HG02759 (cell line): ENCODE data around the gene SUPT20H.
"Not testable (repeated sequence)": the region's sequence is repeated elsewhere in the genome, so short reads cannot be mapped to it uniquely, and the experiment has no call there.

Experiments
- ATAC-seq: cut with Tn5 transposase; IDR thresholded peaks from one replicate; pipeline ENCODE4 v1.9.1; 2021; ENCODE audit warnings: mild to moderate bottlenecking, moderate library complexity; ENCODE audit not compliant: unreplicated experiment

The SUPT20H gene

GRCh38 chr13:37070145-37070695 lies 10.7 kb upstream of the SUPT20H start:
- no peak for ATAC-seq

GRCh38 chr13:37069597-37070103 lies 10.2 kb upstream of the SUPT20H start:
- no peak for ATAC-seq

GRCh38 chr13:37068962-37069361 lies 9.5 kb upstream of the SUPT20H start:
- ATAC-seq, result no peak

GRCh38 chr13:37067874-37068273 lies 8.4 kb upstream of the SUPT20H start:
- no peak for ATAC-seq

- no peak for ATAC-seq
Observed at GRCh38 chr13:37065890-37066526, 6.5 kb upstream of the SUPT20H start.

GRCh38 chr13:37059848-37060192 lies 332 bp upstream of the SUPT20H start:
- peak; percentile 21 for ATAC-seq

- ATAC-seq, result not testable (repeated sequence)
Observed at GRCh38 chr13:37056228-37056627, 3.3 kb downstream of the SUPT20H start.

- not testable (repeated sequence) for ATAC-seq
Observed at GRCh38 chr13:37053111-37053510, 6.4 kb downstream of the SUPT20H start.

GRCh38 chr13:37049810-37050209 lies 9.7 kb downstream of the SUPT20H start:
- no peak for ATAC-seq

- no peak for ATAC-seq
Observed at GRCh38 chr13:37047846-37048245, 11.6 kb downstream of the SUPT20H start.

GRCh38 chr13:37047032-37047431 lies 12.5 kb downstream of the SUPT20H start:
- ATAC-seq, result no peak

GRCh38 chr13:37046062-37046461 lies 13.4 kb downstream of the SUPT20H start:
- ATAC-seq, result no peak

- ATAC-seq, result no peak
Observed at GRCh38 chr13:37040789-37041188, 18.7 kb downstream of the SUPT20H start.

GRCh38 chr13:37039896-37040295 lies 19.6 kb downstream of the SUPT20H start:
- no peak for ATAC-seq

- ATAC-seq, result no peak
Observed at GRCh38 chr13:37037241-37037640, 22.2 kb downstream of the SUPT20H start.

GRCh38 chr13:37029617-37030016 lies 29.9 kb downstream of the SUPT20H start:
- ATAC-seq, result no peak

- ATAC-seq, result no peak
Observed at GRCh38 chr13:37027639-37028038, 31.8 kb downstream of the SUPT20H start.

- ATAC-seq, result no peak
Observed at GRCh38 chr13:37026771-37027170, 32.7 kb downstream of the SUPT20H start.

- no peak for ATAC-seq
Observed at GRCh38 chr13:37023871-37024270, 35.6 kb downstream of the SUPT20H start.

- no peak for ATAC-seq
Observed at GRCh38 chr13:37014609-37015008, 44.9 kb downstream of the SUPT20H start.

GRCh38 chr13:37011788-37012187 lies 47.7 kb downstream of the SUPT20H start:
- no peak for ATAC-seq

GRCh38 chr13:37011002-37011401 lies 48.5 kb downstream of the SUPT20H start:
- no peak for ATAC-seq

GRCh38 chr13:37010424-37010823 lies 49.1 kb downstream of the SUPT20H start:
- ATAC-seq, result no peak
